OCI-LY1 (cell line): ENCODE results near the gene EGFL7.

Experiments used
- H2AFZ ChIP-seq: fragments of 200-600 bp; sonication (generic), shearing (Covaris generic); 2 replicates; pipeline ENCODE4 v1.6.0; 2014; ENCODE audit warnings: antibody characterized with exemption, mild to moderate bottlenecking, low read length
- H3F3A ChIP-seq: fragments of 200-600 bp; sonication (generic), shearing (Covaris generic); 2 replicates; pipeline ENCODE4 v1.6.0; 2014; ENCODE audit warnings: mild to moderate bottlenecking, antibody characterized with exemption, low read length, moderate library complexity; ENCODE audit not compliant: insufficient read depth
- H3K27ac ChIP-seq: fragments of 200-600 bp; sonication (generic); 2 replicates; pipeline ENCODE4 v1.5.1; 2014; ENCODE audit warnings: low read length, mixed run types, mild to moderate bottlenecking, low read depth; ENCODE audit not compliant: poor library complexity, severe bottlenecking
- H3K27me3 ChIP-seq: fragments of 200-600 bp; sonication (generic); 2 replicates; pipeline ENCODE4 v1.6.0; 2014; ENCODE audit warnings: antibody characterized with exemption, mild to moderate bottlenecking, low read length, moderate library complexity; ENCODE audit not compliant: insufficient read depth
- H3K36me3 ChIP-seq: fragments of 200-600 bp; sonication (generic); 2 replicates; pipeline ENCODE4 v1.6.1; 2014; ENCODE audit warnings: mild to moderate bottlenecking, antibody characterized with exemption, low read length, moderate library complexity, mixed read lengths; ENCODE audit not compliant: insufficient read depth
- H3K4me1 ChIP-seq: fragments of 200-600 bp; sonication (generic); 2 replicates; pipeline ENCODE4 v1.5.1; 2014; ENCODE audit warnings: mild to moderate bottlenecking, low read length, moderate library complexity; ENCODE audit not compliant: insufficient read depth, severe bottlenecking
- H3K4me2 ChIP-seq: fragments of 200-600 bp; sonication (generic), shearing (Covaris generic); 2 replicates; pipeline ENCODE4 v1.6.1; 2014; ENCODE audit warnings: low read length
- H3K4me3 ChIP-seq: fragments of 200-600 bp; sonication (generic); 2 replicates; pipeline ENCODE4 v1.5.1; 2014; ENCODE audit warnings: low read length, low read depth, mild to moderate bottlenecking, mixed read lengths; ENCODE audit not compliant: poor library complexity, severe bottlenecking
- H3K79me2 ChIP-seq: fragments of 200-600 bp; shearing (Covaris generic); 2 replicates; pipeline ENCODE4 v1.6.1; 2016; ENCODE audit warnings: mixed run types, low read length, mixed read lengths; ENCODE audit not compliant: insufficient read depth
- H3K9ac ChIP-seq: fragments of 200-600 bp; sonication (generic), shearing (Covaris generic); 2 replicates; pipeline ENCODE4 v1.6.1; 2014; ENCODE audit warnings: mild to moderate bottlenecking, low read length, mixed read lengths
- H3K9me2 ChIP-seq: fragments of 200-600 bp; sonication (generic), shearing (Covaris generic); 2 replicates; pipeline ENCODE4 v1.6.1; 2014; ENCODE audit warnings: low read depth, mild to moderate bottlenecking, low read length, mixed read lengths
- H3K9me3 ChIP-seq: fragments of 200-600 bp; shearing (Covaris generic); 2 replicates; pipeline ENCODE4 v1.6.1; 2014; ENCODE audit warnings: low read length, mixed read lengths
- H4K20me1 ChIP-seq: fragments of 200-600 bp; sonication (generic), shearing (Covaris generic); 2 replicates; pipeline ENCODE4 v1.6.0; 2016; ENCODE audit warnings: mild to moderate bottlenecking, low read length; ENCODE audit not compliant: insufficient read depth
- CTCF ChIP-seq: fragments of 200-600 bp; sonication (generic), shearing (Covaris generic); IDR thresholded peaks from 2 replicates; pipeline ENCODE4 v1.5.1; 2017; ENCODE audit warnings: mild to moderate bottlenecking, antibody characterized with exemption, low read length, moderate library complexity, mixed read lengths
- EZH2 ChIP-seq: fragments of 200-600 bp; sonication (generic), shearing (Covaris generic); IDR thresholded peaks from 2 replicates; pipeline ENCODE4 v1.8.0; 2017; ENCODE audit warnings: borderline replicate concordance, mixed run types, mild to moderate bottlenecking, antibody characterized with exemption, low read length, moderate library complexity, mixed read lengths

EGFL7 gene

GRCh38 chr9:136626066-136626725, 36.5 kb upstream of the EGFL7 start:
- H3K79me2 ChIP-seq: no peaks in the 10 kb centered on the region
- H3K27ac ChIP-seq: no peak overlapping the region
- TF ChIP-seq CTCF (no peak), EZH2 (no peak)

GRCh38 chr9:136626740-136627642, 35.7 kb upstream of the EGFL7 start:
- TF ChIP-seq CTCF (no peak), EZH2 (no peak)
- Histone ChIP-seq H3K4me2 (no peak overlapping the region), H3K9ac (no peak overlapping the region), H3K4me1 (no peaks in the 10 kb centered on the region), H3K9me3 (no peaks in the 10 kb centered on the region), H3K27me3 (peaks cover 3% of the 10 kb centered on the region; the same call in 1 of the 2 replicates), H2AFZ (no peak overlapping the region), H3K36me3 (no peaks in the 10 kb centered on the region), H4K20me1 (no peaks in the 10 kb centered on the region), H3F3A (no peaks in the 10 kb centered on the region), H3K79me2 (no peaks in the 10 kb centered on the region), H3K9me2 (no peaks in the 10 kb centered on the region), H3K27ac (no peak overlapping the region), H3K4me3 (no peak overlapping the region)

More at GRCh38 chr9:136626066-136626725, 36.5 kb upstream of the EGFL7 start:
- no peaks in the 10 kb centered on the region for H3F3A ChIP-seq
- peaks cover 3% of the 10 kb centered on the region; the same call in 1 of the 2 replicates for H3K27me3 ChIP-seq
- no peaks in the 10 kb centered on the region for H3K9me2 ChIP-seq
- no peak overlapping the region for H3K4me2 ChIP-seq
- H3K4me3 ChIP-seq: no peak overlapping the region
- H3K4me1 ChIP-seq: no peaks in the 10 kb centered on the region
- H3K36me3 ChIP-seq: no peaks in the 10 kb centered on the region
- H3K9me3 ChIP-seq: no peaks in the 10 kb centered on the region
- H3K9ac ChIP-seq: no peak overlapping the region
- no peak overlapping the region for H2AFZ ChIP-seq
- H4K20me1 ChIP-seq: no peaks in the 10 kb centered on the region

- Histone ChIP-seq H3K36me3 (no peaks in the 10 kb centered on the region), H3K9ac (no peak overlapping the region), H3K9me3 (no peaks in the 10 kb centered on the region), H3K4me1 (no peaks in the 10 kb centered on the region), H3K27me3 (peaks cover 3% of the 10 kb centered on the region; the same call in 1 of the 2 replicates), H3K4me3 (no peak overlapping the region), H4K20me1 (no peaks in the 10 kb centered on the region), H3K4me2 (no peak overlapping the region), H3K79me2 (no peaks in the 10 kb centered on the region), H2AFZ (no peak overlapping the region), H3K27ac (no peak overlapping the region), H3F3A (no peaks in the 10 kb centered on the region), H3K9me2 (no peaks in the 10 kb centered on the region)
- TF ChIP-seq CTCF: no peak
Measured at GRCh38 chr9:136627703-136628102, 35.0 kb upstream of the EGFL7 start.
